Neutrophil (primary cell): ENCODE data around the gene ICAM2.

Experiments used
- H3K27ac ChIP-seq: fragments of 200-600 bp; sonication (generic); 2 replicates; pipeline ENCODE4 v1.5.1; 2016; ENCODE audit warnings: mild to moderate bottlenecking, moderate library complexity
- H3K27me3 ChIP-seq: fragments of 200-600 bp; sonication (generic); 2 replicates; pipeline ENCODE4 v1.6.0; 2016; ENCODE audit warnings: mild to moderate bottlenecking
- H3K36me3 ChIP-seq: fragments of 200-600 bp; sonication (generic); 2 replicates; pipeline ENCODE4 v1.5.1; 2017
- H3K4me1 ChIP-seq, 2 experiments: fragments of 200-600 bp in 1 of 2; sonication (generic) in 1 of 2; 1 replicate in 1 of 2; 2 replicates in 1 of 2; pipeline versions ENCODE4 v1.5.1 to v1.6.1; 2013 to 2016; ENCODE audit warnings: low read depth in 1 of 2, low read length in 1 of 2, mild to moderate bottlenecking in 1 of 2, moderate library complexity in 1 of 2; ENCODE audit not compliant: control insufficient read depth in 1 of 2, insufficient read depth in 1 of 2
- H3K4me3 ChIP-seq, 2 experiments: fragments of 200-600 bp in 1 of 2; sonication (generic) in 1 of 2; 1 replicate in 1 of 2; 2 replicates in 1 of 2; pipeline ENCODE4 v1.5.1; 2013 to 2016; ENCODE audit warnings: low read depth in 1 of 2, low read length in 1 of 2, mild to moderate bottlenecking in 1 of 2, moderate library complexity in 1 of 2
- H3K9me3 ChIP-seq: fragments of 200-600 bp; sonication (generic); 2 replicates; pipeline ENCODE4 v1.5.1; 2016
- TF ChIP-seq, protein P1 (sequence below): fragments of 200-600 bp; sonication (generic); IDR thresholded peaks from 2 replicates; pipeline ENCODE4 v1.5.1; 2016; ENCODE audit warnings: antibody characterized with exemption

ICAM2 gene

DNA sequence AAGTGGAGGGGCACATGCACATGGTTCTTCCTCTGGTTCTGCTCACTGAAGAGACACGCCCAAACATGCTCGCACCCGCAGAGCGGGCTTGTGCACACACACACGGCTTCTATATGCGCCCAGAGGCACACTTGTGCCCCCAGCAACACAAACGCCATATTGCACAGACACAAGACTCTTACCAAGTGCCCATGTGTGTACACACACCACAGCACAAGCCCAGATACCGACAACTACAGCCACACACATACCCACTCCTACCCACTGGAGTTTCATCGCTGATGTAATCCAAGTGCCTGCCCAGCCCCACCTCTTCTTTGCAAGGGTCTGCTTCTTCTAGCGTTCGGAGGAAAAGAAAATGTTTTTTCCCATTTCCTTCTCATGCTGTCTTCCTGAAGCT lies 28.8 kb downstream of the ICAM2 start:
- H3K36me3 ChIP-seq, result no peaks in the 10 kb centered on the region
- no peak overlapping the region for H3K27ac ChIP-seq
- peaks cover 3 to 4% of the 10 kb centered on the region in 2 experiments for H3K4me1 ChIP-seq
- H3K27me3 ChIP-seq, result peaks cover 42% of the 10 kb centered on the region
- no peak overlapping the region for H3K4me3 ChIP-seq
- TF ChIP-seq, protein P1, sequence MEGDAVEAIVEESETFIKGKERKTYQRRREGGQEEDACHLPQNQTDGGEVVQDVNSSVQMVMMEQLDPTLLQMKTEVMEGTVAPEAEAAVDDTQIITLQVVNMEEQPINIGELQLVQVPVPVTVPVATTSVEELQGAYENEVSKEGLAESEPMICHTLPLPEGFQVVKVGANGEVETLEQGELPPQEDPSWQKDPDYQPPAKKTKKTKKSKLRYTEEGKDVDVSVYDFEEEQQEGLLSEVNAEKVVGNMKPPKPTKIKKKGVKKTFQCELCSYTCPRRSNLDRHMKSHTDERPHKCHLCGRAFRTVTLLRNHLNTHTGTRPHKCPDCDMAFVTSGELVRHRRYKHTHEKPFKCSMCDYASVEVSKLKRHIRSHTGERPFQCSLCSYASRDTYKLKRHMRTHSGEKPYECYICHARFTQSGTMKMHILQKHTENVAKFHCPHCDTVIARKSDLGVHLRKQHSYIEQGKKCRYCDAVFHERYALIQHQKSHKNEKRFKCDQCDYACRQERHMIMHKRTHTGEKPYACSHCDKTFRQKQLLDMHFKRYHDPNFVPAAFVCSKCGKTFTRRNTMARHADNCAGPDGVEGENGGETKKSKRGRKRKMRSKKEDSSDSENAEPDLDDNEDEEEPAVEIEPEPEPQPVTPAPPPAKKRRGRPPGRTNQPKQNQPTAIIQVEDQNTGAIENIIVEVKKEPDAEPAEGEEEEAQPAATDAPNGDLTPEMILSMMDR, result no peak
- H3K9me3 ChIP-seq, result no peaks in the 10 kb centered on the region

DNA sequence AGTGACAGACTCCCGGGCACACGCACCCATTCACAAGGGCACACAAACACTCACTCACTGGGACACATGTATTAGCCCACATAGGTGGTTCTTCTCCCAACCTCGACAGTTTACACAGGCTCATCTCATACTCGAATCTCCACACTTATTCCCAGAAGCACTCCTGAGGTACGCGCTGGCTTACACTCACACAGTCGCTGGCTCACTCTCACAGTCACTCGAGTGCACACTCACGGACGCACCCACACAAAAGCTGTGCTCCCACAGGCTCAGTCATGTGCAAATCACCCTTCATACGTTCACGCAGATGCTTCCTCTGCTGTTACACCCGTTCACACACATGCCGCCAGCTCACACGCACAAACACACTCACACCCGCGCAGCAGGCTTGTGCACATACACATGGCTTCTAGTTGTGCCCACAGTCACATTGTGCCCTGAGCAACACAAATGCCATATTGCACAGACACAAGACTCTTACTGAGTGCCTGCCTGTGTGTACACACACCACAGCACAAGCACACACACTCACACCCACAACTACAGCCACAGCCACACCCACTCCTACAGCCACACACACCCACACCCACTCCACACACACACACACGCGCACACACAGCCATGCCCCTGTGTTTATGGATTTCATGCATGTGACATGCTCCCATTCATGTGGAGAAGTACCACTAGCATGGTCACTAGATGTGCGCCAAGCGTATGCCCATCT lies 30.6 kb downstream of the ICAM2 start:
- Histone ChIP-seq H3K36me3 (no peaks in the 10 kb centered on the region), H3K27ac (no peak overlapping the region), H3K9me3 (no peaks in the 10 kb centered on the region), H3K4me1 (peaks cover 3 to 4% of the 10 kb centered on the region in 2 experiments), H3K27me3 (peaks cover 24% of the 10 kb centered on the region), H3K4me3 (no peak overlapping the region)
- TF ChIP-seq, protein P1, result no peak

DNA sequence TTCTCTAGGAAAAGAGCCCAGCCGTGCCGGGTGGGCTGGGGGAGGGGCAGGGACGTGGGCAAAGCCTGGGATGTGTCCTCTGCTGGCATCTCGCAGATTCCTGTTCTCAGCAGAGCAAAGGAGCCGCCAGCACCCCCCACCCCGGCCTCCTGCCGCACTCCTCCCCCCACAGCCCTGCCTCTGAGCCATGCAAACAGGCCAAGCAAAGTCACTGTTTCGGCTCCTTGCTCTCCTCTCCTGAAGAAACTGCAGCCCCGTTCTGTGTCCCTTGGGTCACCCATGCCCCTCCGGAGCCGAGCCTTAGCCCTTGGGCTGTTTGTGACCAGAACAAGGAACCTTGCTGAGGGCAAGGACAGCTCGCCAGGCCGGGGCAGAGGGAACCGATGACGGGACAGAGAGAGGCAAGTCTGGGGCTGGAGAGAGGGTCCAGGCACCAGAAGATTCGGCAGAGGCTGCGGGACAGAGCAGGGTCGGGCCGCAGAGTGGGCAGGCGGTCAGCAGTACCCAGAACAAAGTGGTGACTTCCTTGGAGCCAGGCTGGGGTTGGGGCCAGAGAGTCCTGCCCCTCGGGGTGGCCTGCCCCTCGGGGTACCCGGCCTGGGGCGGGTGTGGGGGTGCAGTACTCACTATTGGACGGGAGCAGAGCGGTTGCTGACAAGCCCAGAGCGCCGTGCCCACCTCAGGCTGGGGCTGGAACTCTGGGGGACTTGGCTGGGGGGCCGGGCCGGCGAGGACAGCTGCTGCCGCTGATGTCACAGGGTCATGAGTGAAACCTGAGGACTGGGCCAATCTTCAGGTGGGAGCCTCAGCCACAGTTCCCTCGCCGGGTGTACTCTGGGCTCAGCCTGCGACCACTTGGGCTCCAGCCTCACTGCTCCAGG lies 31.5 kb downstream of the ICAM2 start:
- Histone ChIP-seq H3K27me3 (peaks cover 17% of the 10 kb centered on the region), H3K4me1 (peaks cover 3 to 4% of the 10 kb centered on the region in 2 experiments), H3K36me3 (no peaks in the 10 kb centered on the region), H3K9me3 (no peaks in the 10 kb centered on the region), H3K4me3 (no peak overlapping the region), H3K27ac (no peak overlapping the region)
- TF ChIP-seq, protein P1, result no peak

DNA sequence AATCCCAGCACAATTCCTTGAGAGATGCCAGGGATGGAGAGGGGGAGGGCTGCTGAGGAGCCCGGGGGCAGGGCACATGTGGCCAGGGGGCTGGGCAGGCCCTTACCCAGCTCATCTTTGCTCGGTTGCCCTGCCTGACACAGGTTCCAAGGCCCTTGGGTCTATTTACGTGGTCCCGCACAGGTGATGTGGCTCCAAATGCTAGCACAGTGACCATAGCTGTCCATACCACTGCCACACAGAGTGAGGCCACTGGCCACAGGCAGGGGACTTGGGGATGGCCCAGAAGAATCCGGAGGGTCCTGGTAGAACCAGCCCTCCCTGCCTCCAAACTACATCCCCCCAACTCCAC lies 32.3 kb downstream of the ICAM2 start:
- peaks cover 10% of the 10 kb centered on the region for H3K27me3 ChIP-seq
- H3K36me3 ChIP-seq, result no peaks in the 10 kb centered on the region
- H3K4me3 ChIP-seq, result no peak overlapping the region
- peaks cover 3 to 4% of the 10 kb centered on the region in 2 experiments for H3K4me1 ChIP-seq
- no peaks in the 10 kb centered on the region for H3K9me3 ChIP-seq
- TF ChIP-seq, protein P1, result no peak
- no peak overlapping the region for H3K27ac ChIP-seq

DNA sequence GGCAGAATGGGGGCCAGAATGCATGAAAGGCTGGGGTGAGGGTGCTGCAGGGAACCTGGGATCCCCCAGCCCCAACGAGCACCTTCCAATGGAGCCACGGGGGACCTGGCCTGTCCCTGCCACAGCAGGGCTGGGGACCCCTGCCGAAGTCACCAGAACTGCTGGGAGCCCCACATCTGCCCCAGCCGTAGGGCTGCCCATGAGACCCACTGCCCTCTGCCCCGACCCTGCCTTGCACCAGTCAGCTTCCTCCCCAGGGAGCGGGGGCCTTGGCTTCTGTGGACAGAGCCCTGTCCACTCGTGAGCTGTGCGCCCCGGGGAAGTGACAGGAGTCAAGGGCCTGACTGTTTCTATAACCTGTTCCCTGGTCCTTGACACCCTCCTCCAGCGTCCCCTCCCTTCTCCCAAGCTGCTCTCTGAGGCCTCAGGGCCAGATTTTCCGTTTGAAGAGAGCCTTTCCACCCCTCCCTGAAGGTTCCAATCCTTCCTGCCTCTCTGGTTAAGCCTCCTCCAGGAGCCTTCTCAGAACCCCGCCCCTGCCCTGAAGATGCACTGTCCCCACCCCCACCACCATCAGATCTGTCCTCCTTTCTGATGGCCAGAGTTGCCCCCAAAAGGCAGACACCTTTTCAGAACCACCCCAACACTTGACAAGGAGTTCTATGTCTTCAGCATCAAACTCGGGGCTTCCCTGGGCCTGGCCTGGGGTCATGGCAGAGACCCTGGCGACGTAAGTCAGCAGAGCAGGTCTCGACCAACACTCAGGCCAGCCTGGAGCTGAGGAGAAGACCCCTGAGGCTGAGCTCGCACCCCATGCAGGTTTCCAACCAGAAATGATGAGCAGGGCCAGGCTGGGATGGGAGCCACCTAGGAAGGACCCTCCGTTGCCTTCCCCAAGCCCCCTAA lies 33.0 kb downstream of the ICAM2 start:
- no peak overlapping the region for H3K27ac ChIP-seq

More for the DNA sequence above, 33.0 kb downstream of the ICAM2 start:
- no peak overlapping the region for H3K4me3 ChIP-seq
- H3K36me3 ChIP-seq, result no peaks in the 10 kb centered on the region
- peaks cover 6% of the 10 kb centered on the region for H3K27me3 ChIP-seq
- TF ChIP-seq, protein P1, result no peak
- no peaks in the 10 kb centered on the region for H3K9me3 ChIP-seq
- H3K4me1 ChIP-seq, result peaks cover 3 to 4% of the 10 kb centered on the region in 2 experiments
